Ovary (tissue), 9 donors: ENCODE results near the gene NRXN3. TPM values are rescaled to one million over a fixed set of nuclear protein-coding genes. Genes with fewer than 3 reads are reported as not detected.

Source experiments
- DNase-seq, 5 donors: peaks; one replicate each; pipeline ENCODE4 v3.0.0-alpha.2; 2019 to 2020
- H3K27ac ChIP-seq, 2 donors: fragments of 200-600 bp; one replicate each; pipeline versions ENCODE4 v1.5.1 to v1.8.0; 2019 to 2022
- H3K27me3 ChIP-seq: fragments of 200-600 bp; one replicate; pipeline ENCODE4 v1.8.0; 2022
- H3K36me3 ChIP-seq: fragments of 200-600 bp; sonication (generic); one replicate; pipeline ENCODE4 v1.5.1; 2019
- H3K4me1 ChIP-seq: one replicate; pipeline ENCODE4 v1.8.1; 2013; ENCODE audit warnings: mild to moderate bottlenecking, moderate library complexity; ENCODE audit not compliant: insufficient read depth
- H3K4me3 ChIP-seq: fragments of 200-600 bp; sonication (generic); one replicate; pipeline ENCODE4 v1.5.1; 2017
- H3K9me3 ChIP-seq, 2 donors: fragments of 200-600 bp in 1 of 2; sonication (generic) in 1 of 2; one replicate each; pipeline versions ENCODE4 v1.5.1 to v1.8.1; 2013 to 2019; ENCODE audit warnings: mild to moderate bottlenecking in 1 of 2, moderate library complexity in 1 of 2
- EP300 ChIP-seq: sonication (generic); formaldehyde crosslinking; IDR thresholded peaks from one replicate; pipeline ENCODE4 v1.6.1; 2017; ENCODE audit warnings: antibody characterized with exemption
- POLR2A ChIP-seq: fragments of 450-650 bp; IDR thresholded peaks from one replicate; pipeline ENCODE4 v1.6.1; 2017; ENCODE audit warnings: antibody characterized with exemption, mild to moderate bottlenecking, moderate library complexity
- WGBS, 3 donors: extraction: QIAGEN DNeasy Blood & Tissue Kit in 1 of 3; methylation state at CpG; one replicate each; pipeline versions ENCODE4 v1.1.5 to v1.1.7; 2013 to 2017; 5-methylcytosine and 5-hydroxymethylcytosine counted together
- intact Hi-C, 4 donors: fragments of 100-400 bp; cut with DNase I; formaldehyde crosslinking; loops; one replicate each; pipeline versions ENCODE4 v1.11.0 to v1.15.1; 2022 to 2023
- polyA plus RNA-seq, 2 donors: library from polyadenylated mRNA; stranded (reverse); fragments of 200-250 nt in 1 of 2; fragments of 350-450 nt in 1 of 2; fragmentation: Illumina TruSeq in 1 of 2; extraction: RNeasy Lipid Tissue Mini Kit (QIAGEN cat#74804) in 1 of 2; gene quantifications; one replicate each; pipeline ENCODE4 v1.2.3, GENCODE V29; 2013 to 2014
- total RNA-seq, 7 donors: library from RNA; depleted of rRNA in 2 of 7; stranded (reverse); fragments of >200 nt in 2 of 7; fragmentation: NEBNext Ultra II Directional in 3 of 7; extraction: Animal tissue kit (Norgen Biotek cat#: 25700) in 3 of 7; gene quantifications; one replicate each; pipeline versions ENCODE4 v1.1.0 to v1.2.4, GENCODE V29; 2016 to 2023
- TF ChIP-seq, protein P1 (sequence below), 3 donors: fragments of 450-650 bp in 2 of 3; fragments of 200-600 bp in 1 of 3; IDR thresholded peaks; one replicate each; pipeline versions ENCODE4 v1.5.1 to v1.8.0; 2016 to 2022; ENCODE audit warnings: antibody characterized with exemption in 3 of 3, mild to moderate bottlenecking in 1 of 3
- donor health status: DM: no; HTN: no; CAD: no; lungs with moderate emphysema.
- donor health status: DM: no; HTN: no; CAD: no.
- donor health status: Bipolar disorder and iron deficiency.
- donor health status: DM: yes; HTN: yes; CAD: no.
- donor health status: DM: no; HTN: no; CAD: no.
- donor health status: DM: yes; HTN: yes; CAD: no.

The NRXN3 gene
- total and polyA plus RNA-seq, 9 donors = 0.28 to 6.2 (median 0.82) TPM

DNA sequence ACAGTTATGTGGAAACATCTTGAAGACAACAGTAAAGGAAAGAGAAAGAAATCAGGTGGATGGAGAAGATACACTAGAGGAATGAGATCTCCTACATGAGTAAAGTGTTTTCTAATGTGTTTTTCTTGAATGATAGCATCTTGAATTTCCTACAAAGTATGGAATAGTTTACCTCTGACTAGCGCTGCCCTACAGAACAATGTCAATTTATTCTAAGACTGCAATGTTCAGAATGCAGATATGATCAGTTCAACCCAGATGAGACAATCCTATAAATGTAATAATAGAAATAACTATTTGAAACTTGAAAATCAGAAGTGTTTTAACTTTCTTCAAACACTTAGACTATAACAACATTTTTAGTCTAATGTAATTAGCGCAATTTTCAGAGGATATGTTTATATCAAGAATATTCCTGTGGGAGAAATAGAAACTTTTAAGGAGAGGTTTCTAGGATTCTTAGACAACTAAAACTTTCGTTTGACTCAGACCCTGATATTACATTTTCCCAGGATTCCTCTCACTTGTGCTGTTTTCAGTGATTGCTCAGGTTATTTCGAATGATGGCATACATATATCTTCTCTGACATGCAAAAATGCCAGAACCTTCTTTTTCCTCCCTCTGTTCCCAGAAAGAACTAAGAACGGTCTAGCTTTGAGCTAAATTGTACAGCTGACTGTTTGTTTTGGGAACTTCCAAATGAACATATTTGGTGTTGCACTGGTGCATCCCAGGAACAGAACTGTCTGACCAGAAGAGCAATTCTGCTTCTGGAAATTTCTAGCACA is 1023.7 kb downstream of the NRXN3 start:
- no peaks in the 10 kb centered on the region for H3K4me1 ChIP-seq
- H3K9me3 ChIP-seq = no peaks in the 10 kb centered on the region
- TF ChIP-seq, protein P1, sequence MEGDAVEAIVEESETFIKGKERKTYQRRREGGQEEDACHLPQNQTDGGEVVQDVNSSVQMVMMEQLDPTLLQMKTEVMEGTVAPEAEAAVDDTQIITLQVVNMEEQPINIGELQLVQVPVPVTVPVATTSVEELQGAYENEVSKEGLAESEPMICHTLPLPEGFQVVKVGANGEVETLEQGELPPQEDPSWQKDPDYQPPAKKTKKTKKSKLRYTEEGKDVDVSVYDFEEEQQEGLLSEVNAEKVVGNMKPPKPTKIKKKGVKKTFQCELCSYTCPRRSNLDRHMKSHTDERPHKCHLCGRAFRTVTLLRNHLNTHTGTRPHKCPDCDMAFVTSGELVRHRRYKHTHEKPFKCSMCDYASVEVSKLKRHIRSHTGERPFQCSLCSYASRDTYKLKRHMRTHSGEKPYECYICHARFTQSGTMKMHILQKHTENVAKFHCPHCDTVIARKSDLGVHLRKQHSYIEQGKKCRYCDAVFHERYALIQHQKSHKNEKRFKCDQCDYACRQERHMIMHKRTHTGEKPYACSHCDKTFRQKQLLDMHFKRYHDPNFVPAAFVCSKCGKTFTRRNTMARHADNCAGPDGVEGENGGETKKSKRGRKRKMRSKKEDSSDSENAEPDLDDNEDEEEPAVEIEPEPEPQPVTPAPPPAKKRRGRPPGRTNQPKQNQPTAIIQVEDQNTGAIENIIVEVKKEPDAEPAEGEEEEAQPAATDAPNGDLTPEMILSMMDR (IDR thresholded peaks at IDR 0.05) = no peak
- TF ChIP-seq EP300 (no peak), POLR2A (no peak)
- DNase-seq = no peak
- H3K4me3 ChIP-seq = no peak overlapping the region
- no peaks in the 10 kb centered on the region for H3K36me3 ChIP-seq
- intact Hi-C loops = no loop called here
- 59 to 73% (median 61%) methylated on average over 5 of the region's 5 CpGs for WGBS, 3 donors
- H3K27me3 ChIP-seq = no peaks in the 10 kb centered on the region
- H3K27ac ChIP-seq = no peak overlapping the region

DNA sequence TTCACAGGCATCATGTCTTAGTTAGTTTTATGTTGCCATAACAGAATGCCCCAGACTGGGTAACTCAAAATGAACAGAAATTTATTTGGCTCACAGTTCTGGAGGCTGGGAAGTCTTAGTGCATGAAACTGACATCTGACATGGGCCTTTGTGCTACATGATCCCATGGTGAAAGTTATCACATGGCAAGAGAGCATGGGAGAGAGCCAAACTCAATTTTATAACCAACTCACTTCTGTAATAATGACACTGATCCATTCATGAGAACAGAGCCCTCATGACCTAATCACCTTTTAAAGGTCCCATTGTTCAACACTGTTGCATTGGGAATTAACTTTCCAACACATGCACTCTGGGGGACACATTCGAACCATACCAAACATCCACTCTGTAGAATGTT is 1026.0 kb downstream of the NRXN3 start:
- no peak for DNase-seq
- WGBS, 3 donors = 86 to 90% (median 89%) methylated on average over 1 of the region's 1 CpG
- Histone ChIP-seq H3K9me3 (no peaks in the 10 kb centered on the region), H3K27ac (no peak overlapping the region), H3K4me1 (no peaks in the 10 kb centered on the region), H3K4me3 (no peak overlapping the region), H3K27me3 (no peaks in the 10 kb centered on the region), H3K36me3 (no peaks in the 10 kb centered on the region)
- intact Hi-C loops = no loop called here
- TF ChIP-seq, protein P1 (IDR thresholded peaks at IDR 0.05) = no peak
- TF ChIP-seq EP300 = no peak
- TF ChIP-seq POLR2A = no peak

DNA sequence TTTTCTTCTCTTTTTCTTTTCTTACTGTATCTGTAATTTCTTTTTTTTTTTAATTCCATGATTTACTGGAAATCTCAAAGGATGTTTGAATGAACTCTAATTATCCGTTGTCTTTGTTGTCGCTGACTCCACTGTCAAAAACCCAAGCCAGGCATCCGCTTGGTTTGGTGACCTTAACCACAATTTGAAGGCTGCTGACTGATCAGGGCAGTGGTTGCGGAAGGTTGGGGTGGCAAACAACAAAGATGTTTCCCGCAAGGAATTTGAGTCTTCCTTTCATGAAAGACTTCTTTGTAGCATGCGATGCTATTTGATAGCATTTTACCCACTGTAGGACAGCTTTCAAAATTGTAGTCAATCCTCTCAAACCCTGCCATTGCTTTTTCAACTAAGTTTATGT is 1027.3 kb downstream of the NRXN3 start:
- TF ChIP-seq POLR2A = no peak
- TF ChIP-seq EP300 = no peak
- TF ChIP-seq, protein P1 (IDR thresholded peaks at IDR 0.05) = no peak
- intact Hi-C loops = no loop called here
- WGBS, 3 donors = 80 to 89% (median 86%) methylated on average over 6 of the region's 6 CpGs

DNA sequence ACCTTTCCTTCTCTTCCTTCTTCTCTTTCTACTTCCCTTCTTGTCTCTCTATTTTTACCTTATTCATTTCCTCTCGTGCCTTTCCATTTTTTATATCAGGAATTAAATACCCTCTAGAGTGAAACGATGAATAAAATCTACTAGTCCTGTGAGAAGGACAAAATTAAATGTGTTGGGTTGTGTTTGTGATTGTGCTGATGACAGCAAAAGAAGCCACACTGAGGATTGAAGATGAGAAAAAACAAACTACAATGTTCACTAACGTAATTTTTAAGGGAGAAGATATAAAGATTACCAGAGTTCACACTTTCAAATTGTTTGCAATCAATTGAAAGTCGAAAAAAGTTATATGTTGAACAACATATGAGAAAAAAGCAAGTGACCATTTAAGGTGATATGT is 1029.0 kb downstream of the NRXN3 start:
- no peaks in the 10 kb centered on the region for H3K27me3 ChIP-seq
- TF ChIP-seq POLR2A (no peak), EP300 (no peak)
- TF ChIP-seq, protein P1 (IDR thresholded peaks at IDR 0.05) = no peak
- no peaks in the 10 kb centered on the region for H3K36me3 ChIP-seq
- H3K4me1 ChIP-seq = no peaks in the 10 kb centered on the region
- no peak for DNase-seq
- H3K9me3 ChIP-seq = no peaks in the 10 kb centered on the region
- WGBS, 3 donors = 72 to 81% (median 75%) methylated on average over 4 of the region's 4 CpGs
- H3K27ac ChIP-seq = no peak overlapping the region
- intact Hi-C loops = no loop called here
- H3K4me3 ChIP-seq = no peak overlapping the region

More for the DNA sequence above, 1027.3 kb downstream of the NRXN3 start:
- Histone ChIP-seq H3K4me1 (no peaks in the 10 kb centered on the region), H3K27me3 (no peaks in the 10 kb centered on the region), H3K9me3 (no peaks in the 10 kb centered on the region), H3K36me3 (no peaks in the 10 kb centered on the region), H3K4me3 (no peak overlapping the region), H3K27ac (no peak overlapping the region)
- no peak for DNase-seq
